GM12891 (cell line): ENCODE measurements around the gene YKT6.

Experiments used
- POLR2A ChIP-seq: IDR thresholded peaks from 2 replicates; pipeline ENCODE4 v1.6.1; 2011; ENCODE audit warnings: low read depth, low read length, control low read depth
- POLR2AphosphoS5 ChIP-seq: IDR thresholded peaks from 2 replicates; pipeline ENCODE4 v1.6.1; 2011; ENCODE audit warnings: low read depth, low read length, control low read depth
- POU2F2 ChIP-seq: IDR thresholded peaks from 2 replicates; pipeline ENCODE4 v1.6.1; 2011; ENCODE audit warnings: low read depth, mild to moderate bottlenecking, control low read depth, low read length, moderate library complexity
- SPI1 ChIP-seq: IDR thresholded peaks from 2 replicates; pipeline ENCODE4 v1.6.1; 2011; ENCODE audit warnings: low read depth, low read length, control low read depth
- TAF1 ChIP-seq: IDR thresholded peaks from 2 replicates; pipeline ENCODE4 v1.6.1; 2011; ENCODE audit warnings: low read depth, low read length, control low read depth

- TF ChIP-seq POLR2AphosphoS5 (no peak), POLR2A (no peak), SPI1 (no peak), TAF1 (no peak), POU2F2 (no peak)
Observed at GRCh38 chr7:44206008-44206407, 5.2 kb downstream of the YKT6 start.
